GM23248 (cell line): Measurements from ENCODE around the gene RBM10.

Source experiments
- EZH2 ChIP-seq: fragments of 200-600 bp; sonication (generic); IDR thresholded peaks from 2 replicates; pipeline ENCODE4 v1.6.1; 2018; ENCODE audit warnings: antibody characterized with exemption, mild to moderate bottlenecking; ENCODE audit not compliant: insufficient read depth, poor library complexity, severe bottlenecking
- EZH2phosphoT487 ChIP-seq: fragments of 200-600 bp; sonication (generic); IDR thresholded peaks from 2 replicates; pipeline ENCODE4 v1.6.1; 2018; ENCODE audit warnings: antibody characterized with exemption, moderate library complexity, mild to moderate bottlenecking, low read depth; ENCODE audit not compliant: insufficient read depth

GRCh38 chrX:47172971-47173792 lies 28.2 kb downstream of the RBM10 start:
- TF ChIP-seq EZH2 (no peak), EZH2phosphoT487 (no peak)
